Measurements from ENCODE around the gene FGL2.
"Not testable (repeated sequence)": the region's sequence is repeated elsewhere in the genome, so short reads cannot be mapped to it uniquely, and the experiment has no call there.

FGL2 gene

GRCh38 chr7:77223261-77223660, 23.6 kb upstream of the FGL2 start:
- no peak for DNase-seq (ENCODE audit: extremely low read depth, low read depth)
- TF ChIP-seq, protein P1, sequence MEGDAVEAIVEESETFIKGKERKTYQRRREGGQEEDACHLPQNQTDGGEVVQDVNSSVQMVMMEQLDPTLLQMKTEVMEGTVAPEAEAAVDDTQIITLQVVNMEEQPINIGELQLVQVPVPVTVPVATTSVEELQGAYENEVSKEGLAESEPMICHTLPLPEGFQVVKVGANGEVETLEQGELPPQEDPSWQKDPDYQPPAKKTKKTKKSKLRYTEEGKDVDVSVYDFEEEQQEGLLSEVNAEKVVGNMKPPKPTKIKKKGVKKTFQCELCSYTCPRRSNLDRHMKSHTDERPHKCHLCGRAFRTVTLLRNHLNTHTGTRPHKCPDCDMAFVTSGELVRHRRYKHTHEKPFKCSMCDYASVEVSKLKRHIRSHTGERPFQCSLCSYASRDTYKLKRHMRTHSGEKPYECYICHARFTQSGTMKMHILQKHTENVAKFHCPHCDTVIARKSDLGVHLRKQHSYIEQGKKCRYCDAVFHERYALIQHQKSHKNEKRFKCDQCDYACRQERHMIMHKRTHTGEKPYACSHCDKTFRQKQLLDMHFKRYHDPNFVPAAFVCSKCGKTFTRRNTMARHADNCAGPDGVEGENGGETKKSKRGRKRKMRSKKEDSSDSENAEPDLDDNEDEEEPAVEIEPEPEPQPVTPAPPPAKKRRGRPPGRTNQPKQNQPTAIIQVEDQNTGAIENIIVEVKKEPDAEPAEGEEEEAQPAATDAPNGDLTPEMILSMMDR (IDR thresholded peaks at IDR 0.05; ENCODE audit: low read depth, low read length): no peak

DNA sequence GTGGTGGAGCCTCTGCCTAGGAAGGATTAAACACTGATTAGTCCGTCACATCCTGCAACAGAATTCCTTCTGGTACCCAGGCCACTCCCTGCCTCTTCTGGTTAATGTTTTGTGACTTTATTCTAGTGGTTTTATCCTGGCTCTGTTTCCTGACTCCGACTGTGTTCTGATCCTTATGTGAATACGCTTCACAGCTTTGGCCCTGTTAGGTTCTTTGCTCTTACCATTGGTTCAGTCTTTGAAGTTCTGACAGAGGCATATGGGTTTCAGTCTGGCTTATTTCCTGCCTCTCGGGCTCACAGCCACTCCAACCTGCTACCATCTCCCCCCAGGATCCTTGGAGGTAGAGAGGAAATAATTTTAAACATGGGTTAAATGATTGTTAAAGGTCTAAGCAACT, 23.2 kb upstream of the FGL2 start:
- TF ChIP-seq, protein P1 (IDR thresholded peaks at IDR 0.05; ENCODE audit: low read depth, low read length): no peak
- DNase-seq (ENCODE audit: extremely low read depth, low read depth): no peak

- TF ChIP-seq, protein P1 (IDR thresholded peaks at IDR 0.05; ENCODE audit: low read depth, low read length): no peak
- no peak for DNase-seq (ENCODE audit: extremely low read depth, low read depth)
These were observed 22.4 kb upstream of the FGL2 start for GRCh38 chr7:77222065-77222464.

DNA sequence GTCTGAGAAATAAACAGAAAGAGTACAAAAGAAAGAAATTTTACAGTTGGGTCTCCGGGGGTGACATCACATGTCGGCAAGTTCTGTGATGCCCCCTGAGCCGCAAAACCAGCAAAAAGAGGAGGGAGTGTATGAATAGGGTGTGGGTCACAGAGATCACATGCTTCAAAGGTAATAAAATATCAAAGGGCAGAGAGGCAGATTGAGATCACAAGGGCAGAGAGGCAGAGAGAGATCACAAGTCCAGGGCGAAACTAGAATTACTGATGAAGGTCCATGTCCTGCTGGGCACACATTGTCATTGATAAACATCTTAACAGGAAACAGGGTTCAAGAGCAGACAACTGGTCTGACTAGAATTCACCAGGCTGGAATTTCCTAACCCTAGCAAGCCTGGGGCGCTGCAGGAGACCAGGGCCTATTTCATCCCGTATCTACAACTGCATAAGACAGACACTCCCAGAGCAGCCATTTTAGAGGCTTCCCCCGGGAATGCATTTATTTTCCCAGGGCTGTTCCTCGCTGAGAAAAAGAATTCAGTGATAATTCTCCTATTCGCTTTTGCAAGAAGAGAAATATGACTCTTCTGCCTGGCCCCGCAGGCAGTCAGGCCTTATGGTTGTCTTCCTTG, 20.2 kb upstream of the FGL2 start:
- not testable (repeated sequence) for DNase-seq (ENCODE audit: extremely low read depth, low read depth)

GRCh38 chr7:77217474-77218185, 18.0 kb upstream of the FGL2 start:
- no peak for DNase-seq (ENCODE audit: extremely low read depth, low read depth)
- TF ChIP-seq, protein P1 (IDR thresholded peaks at IDR 0.05; ENCODE audit: low read depth, low read length): no peak

- DNase-seq (ENCODE audit: extremely low read depth, low read depth): no peak
- TF ChIP-seq, protein P1 (IDR thresholded peaks at IDR 0.05; ENCODE audit: low read depth, low read length): no peak
These were observed 16.7 kb upstream of the FGL2 start for GRCh38 chr7:77216181-77216845.

DNA sequence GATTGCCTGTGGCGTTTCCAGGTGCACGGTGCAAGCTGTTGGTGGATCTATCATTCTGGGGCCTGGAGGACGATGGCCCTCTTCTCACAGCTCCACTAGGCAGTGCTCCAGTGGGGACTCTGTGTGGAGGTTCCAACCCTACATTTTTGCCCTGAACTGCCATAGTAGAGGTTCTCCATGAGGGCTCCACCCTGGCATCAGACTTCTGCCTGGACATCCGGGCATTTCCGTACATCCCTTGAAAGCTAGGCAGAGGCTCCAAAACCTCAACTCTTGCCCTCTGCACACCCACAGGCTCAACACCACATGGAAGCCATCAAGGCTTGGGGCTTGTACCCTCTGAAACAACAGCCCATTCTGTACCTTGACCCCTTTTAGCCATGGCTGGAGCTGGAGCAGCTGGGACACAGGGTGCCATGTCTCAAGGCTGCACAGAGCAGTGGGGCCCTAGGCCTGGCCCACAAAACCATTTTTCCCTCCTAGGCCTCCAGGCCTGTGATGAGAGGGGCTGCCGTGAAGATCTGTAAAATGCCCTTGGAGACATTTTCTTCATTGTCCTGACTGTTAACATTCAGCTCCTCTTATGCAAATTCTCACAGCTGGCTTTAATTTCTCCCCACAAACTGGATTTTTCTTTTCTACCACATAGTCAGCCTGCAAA, 10.0 kb upstream of the FGL2 start:
- TF ChIP-seq, protein P1 (IDR thresholded peaks at IDR 0.05; ENCODE audit: low read depth, low read length): no peak

More for the DNA sequence above, 10.0 kb upstream of the FGL2 start:
- DNase-seq (ENCODE audit: extremely low read depth, low read depth): no peak

Measured in AG09319 (cell line).